Measurements from ENCODE around the gene EDDM13.

DNA sequence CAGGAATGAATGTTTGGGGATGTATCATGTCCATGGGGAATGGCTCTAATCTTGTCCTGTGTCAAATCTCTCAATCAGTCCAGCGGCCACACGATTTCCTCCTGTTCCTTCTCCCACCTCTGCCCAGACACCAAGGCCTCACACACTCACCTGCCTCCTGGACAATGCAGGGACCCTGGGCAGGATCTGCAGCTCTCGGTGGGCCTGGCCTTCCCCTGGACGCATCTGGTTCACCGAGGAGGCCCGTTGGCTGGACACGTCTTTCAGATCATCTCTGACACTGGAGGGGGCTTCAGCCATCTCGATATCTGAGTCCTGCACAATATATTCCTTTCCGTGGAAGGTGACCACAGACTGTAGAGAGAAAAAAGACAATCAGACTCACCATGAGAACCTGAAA lies 49.1 kb upstream of the EDDM13 start:
- TF ChIP-seq, protein P1, sequence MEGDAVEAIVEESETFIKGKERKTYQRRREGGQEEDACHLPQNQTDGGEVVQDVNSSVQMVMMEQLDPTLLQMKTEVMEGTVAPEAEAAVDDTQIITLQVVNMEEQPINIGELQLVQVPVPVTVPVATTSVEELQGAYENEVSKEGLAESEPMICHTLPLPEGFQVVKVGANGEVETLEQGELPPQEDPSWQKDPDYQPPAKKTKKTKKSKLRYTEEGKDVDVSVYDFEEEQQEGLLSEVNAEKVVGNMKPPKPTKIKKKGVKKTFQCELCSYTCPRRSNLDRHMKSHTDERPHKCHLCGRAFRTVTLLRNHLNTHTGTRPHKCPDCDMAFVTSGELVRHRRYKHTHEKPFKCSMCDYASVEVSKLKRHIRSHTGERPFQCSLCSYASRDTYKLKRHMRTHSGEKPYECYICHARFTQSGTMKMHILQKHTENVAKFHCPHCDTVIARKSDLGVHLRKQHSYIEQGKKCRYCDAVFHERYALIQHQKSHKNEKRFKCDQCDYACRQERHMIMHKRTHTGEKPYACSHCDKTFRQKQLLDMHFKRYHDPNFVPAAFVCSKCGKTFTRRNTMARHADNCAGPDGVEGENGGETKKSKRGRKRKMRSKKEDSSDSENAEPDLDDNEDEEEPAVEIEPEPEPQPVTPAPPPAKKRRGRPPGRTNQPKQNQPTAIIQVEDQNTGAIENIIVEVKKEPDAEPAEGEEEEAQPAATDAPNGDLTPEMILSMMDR (IDR thresholded peaks at IDR 0.05; ENCODE audit: extremely low read depth in 1 of 2, insufficient read depth in 1 of 2, low read depth in 1 of 2, low read length in 2 of 2), result no peak
- no peak for TF ChIP-seq FOS (IDR thresholded peaks at IDR 0.05; ENCODE audit: borderline replicate concordance, insufficient read depth, low read length)
